HG03520 (cell line): ENCODE measurements around the gene OR2T34.
A peak's percentile ranks its signal among the peaks of the same experiment; 100 is the strongest.
"Not testable (repeated sequence)": the region's sequence is repeated elsewhere in the genome, so short reads cannot be mapped to it uniquely, and the experiment has no call there.

Source experiments
- ATAC-seq: cut with Tn5 transposase; IDR thresholded peaks from one replicate; pipeline ENCODE4 v1.9.1; 2021; ENCODE audit warnings: mild to moderate bottlenecking, moderate library complexity; ENCODE audit not compliant: unreplicated experiment

OR2T34 gene, protein sequence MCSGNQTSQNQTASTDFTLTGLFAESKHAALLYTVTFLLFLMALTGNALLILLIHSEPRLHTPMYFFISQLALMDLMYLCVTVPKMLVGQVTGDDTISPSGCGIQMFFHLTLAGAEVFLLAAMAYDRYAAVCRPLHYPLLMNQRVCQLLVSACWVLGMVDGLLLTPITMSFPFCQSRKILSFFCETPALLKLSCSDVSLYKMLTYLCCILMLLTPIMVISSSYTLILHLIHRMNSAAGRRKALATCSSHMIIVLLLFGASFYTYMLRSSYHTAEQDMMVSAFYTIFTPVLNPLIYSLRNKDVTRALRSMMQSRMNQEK

DNA sequence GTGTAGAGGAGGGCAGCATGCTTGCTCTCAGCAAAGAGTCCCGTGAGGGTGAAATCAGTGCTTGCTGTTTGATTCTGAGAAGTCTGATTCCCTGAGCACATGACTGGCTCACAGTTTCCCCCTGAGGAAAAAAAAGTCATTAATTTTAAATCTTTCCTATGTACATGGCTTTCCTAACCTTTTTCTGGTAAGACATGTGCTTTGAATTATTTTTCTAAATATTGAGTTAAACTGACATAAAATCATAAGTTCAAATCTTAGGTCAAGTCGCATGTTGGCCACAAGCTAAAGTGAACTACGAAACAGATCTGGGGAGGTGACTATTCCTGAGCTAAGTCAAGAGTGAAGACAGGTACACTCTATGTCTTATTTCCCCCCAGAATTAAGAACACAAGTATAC lies at the start of gene OR2T34:
TSS of gene OR2T34 (minus strand) at position 101 of the 400 bp plus-strand sequence. CDS start at position 101, 0 bp downstream.
- not testable (repeated sequence) for ATAC-seq

DNA sequence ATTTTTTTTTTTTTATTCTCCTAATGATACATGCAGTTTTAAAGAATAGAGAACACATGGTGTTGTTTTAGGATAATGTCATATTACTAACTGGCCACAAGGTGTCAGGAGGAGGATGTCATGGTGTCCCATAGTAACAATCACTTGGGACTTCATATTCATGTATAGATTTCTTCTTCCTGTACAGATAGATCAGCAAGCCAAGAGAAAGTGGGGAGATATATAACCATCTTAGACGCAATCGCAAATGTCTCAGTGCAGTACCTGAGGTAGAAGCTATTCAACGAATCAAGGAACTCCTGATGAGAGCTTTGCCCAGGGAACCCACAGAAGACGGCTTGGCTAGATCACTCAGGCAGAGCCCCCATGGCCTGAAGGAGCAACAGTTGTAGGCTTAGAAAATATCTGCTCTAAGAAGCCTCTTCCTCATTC lies 48.0 kb upstream of the OR2T34 start:
- ATAC-seq, result peak; percentile 92

DNA sequence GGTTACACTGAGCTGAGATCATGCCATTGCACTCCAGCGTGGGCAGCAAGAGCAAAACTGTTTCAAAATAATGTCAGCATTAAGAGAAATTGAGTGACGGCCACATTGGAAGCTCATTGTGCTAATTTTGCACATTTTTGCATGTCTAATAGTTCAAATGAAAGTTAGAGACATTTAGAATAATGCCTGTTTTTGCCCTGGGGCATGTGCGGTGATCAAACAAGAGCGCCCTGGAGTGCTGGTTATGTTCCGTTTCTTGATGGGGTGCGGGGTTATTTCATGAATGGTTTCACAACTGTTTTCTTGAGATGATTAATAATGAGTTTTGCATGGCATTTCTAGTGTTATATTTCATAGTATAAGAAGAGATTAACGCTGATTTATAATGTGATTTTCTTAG lies 47.2 kb upstream of the OR2T34 start:
- no peak for ATAC-seq

DNA sequence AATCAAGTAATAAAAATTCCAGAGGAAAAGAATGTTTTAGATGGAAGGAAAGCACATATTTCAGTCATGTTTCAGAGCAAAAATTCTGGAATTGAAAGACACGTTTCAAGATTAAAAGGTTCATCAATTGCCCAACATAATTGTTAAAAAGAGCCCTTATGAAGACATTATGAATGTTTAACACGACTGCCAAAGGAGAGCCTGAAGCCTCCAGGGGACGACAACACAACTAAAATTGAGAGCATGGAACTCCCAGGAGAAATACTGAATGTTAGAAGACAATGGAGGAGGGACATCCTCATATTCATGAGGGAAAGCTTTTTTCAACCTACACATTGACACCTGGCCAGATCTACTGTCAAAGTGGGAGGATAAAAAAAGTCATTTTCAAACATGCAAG lies 44.3 kb upstream of the OR2T34 start:
- no peak for ATAC-seq

DNA sequence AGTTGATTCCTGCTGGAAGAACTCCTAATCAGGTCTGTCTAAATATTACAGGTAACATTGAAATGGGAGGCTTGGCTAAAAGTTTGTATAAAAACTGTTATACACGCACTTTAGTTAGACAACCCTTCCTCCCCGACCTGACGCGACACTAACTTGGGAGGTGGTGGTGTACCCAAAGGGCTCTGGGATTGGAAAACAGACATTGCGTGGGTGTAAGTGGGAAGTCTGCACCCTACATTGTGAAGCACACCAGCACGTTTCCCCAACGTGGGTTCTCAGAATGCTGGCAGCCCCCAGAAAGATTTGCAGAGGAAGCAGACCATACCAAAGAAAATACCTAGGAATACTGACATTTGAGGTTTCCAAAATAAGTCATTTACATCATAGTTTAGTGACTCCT lies 43.6 kb upstream of the OR2T34 start:
- ATAC-seq, result no peak

DNA sequence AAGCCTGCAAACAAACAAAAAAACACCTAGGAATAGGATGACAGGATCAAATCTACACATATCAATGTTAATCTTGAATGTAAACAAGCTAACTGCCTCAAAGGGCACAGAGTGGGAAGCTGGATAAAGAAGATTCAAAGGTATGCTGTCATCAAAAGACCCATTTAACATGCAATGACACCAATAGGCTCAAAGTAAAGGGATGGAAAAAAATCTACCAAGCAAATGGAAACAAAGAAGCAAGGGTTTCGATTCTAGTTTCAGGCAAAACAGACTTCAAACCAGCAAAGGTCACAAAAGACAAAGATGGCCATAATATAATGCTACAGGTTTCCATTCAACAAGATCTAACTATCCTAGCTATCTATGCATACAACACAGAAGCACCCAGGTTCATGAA lies 39.2 kb upstream of the OR2T34 start:
- no peak for ATAC-seq

DNA sequence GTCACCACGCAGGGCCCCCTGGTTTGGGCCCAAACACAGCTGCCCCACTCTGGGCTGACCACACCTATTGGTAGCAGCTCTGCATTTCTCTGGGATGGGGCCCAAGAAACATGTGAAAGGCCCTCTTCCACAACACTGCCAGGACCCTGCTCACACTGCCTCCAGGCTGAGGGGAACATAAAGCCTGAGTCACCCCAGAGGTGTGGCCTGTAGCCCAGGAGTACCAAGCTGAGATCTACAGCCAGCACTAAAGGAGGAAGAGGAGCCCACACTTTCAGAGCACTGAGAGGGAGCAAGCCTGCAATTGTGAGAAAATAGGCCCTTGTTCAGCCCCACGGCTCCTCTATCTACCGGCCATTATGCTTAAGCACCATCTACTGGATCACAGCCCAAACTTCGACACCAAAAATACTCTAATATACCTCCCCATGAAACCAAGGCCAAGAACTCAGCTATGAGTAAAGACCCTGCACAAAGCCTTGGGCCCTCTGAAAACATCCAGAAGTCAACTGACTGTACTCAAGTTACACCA lies 37.4 kb upstream of the OR2T34 start:
- no peak for ATAC-seq

DNA sequence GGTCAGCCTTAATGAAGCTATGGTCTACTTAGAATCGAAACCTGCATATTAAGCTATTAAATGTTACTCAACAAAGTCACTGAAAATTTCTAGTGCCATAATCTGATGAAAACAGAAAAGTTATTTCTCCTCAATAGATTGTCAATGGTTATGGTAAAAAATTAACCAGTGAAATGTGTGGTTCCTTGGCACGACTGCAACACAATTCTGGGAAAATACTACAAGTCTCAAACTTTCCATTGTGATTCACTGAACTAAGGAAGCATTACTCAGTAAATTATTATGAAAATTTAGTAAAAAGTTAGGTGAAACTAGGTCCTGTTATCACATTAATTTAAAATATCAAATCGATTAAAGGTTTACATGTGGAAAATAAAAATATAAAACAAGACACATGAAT lies 35.7 kb upstream of the OR2T34 start:
- no peak for ATAC-seq

DNA sequence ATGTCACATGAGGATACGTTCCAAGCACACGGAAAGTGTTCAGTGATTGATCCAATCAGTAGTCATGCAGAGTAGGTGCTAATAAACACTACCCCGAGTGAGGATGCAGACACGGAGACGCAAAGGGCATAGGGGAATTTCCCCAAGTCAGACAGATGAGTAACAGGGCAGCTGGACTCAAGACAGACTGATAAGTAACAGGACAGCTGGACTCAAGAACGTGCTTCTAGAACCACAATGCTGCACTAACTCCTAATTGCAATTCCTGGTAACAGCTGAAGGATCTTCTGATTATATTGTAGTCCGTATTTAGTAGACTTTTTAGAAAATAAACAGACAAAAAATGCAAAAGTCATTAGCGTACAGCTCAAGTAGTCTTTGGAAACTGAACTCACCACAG lies 24.8 kb upstream of the OR2T34 start:
- ATAC-seq, result no peak

DNA sequence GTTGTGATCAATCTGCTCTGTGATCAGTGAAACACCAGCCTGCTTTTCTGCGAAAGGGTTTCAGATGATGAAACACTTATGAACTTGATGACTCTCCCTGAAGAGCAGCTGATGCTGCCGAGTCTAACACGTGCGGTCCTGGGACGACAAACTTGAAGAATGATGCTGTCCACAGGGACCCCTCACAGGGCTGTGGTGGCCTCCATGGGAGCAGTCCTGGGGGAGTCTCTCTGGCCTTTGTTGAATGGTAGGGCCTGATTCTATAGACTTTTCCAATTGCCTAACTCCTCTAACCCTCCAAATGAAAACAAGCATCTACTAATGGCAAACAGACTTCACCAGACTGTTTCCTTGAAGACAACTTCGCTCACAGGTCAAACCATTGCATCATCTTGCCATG lies 23.0 kb upstream of the OR2T34 start, which contains the start of gene OR2T10:
TSS of gene OR2T10 (minus strand) at position 112 of the 400 bp plus-strand sequence. CDS start 3,932 bp downstream, outside the sequence.
- ATAC-seq, result no peak

DNA sequence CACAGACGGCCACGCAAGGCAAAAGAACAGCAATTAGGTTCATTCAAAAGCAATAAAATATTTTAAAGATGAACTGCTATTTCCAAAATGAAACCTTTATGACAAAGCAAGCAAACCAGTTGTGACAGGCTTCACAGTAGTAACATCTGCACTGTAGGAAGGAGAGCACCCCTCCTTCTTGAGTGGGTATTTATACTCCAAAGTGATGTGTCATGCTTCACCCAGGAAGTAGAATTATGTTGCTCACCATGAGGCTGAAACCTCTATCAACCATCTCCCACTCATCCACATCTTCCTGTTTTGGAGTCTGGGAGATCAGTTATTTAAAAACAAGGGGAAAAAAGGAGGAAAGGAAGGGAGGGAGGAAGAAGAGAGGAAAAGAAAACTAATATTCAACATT lies 22.1 kb upstream of the OR2T34 start:
- ATAC-seq, result no peak

DNA sequence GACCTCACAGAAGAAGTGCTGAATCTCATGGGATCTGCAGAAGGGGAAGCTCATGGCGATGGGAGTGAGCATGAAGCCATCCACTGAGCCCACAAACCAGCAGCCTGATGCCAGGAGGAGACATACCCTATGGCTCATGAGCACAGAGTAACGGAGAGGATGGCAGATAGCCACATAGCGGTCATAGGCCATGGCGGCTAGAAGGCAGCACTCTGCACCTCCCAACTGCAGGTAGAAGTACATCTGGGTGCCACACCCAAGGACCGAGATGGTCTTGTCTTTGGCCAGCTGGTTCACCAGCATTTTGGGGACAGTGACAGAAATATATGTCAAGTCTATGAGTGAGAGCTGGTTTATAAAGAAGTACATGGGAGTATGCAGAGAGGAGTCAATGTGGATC lies 18.7 kb upstream of the OR2T34 start:
- ATAC-seq, result no peak

DNA sequence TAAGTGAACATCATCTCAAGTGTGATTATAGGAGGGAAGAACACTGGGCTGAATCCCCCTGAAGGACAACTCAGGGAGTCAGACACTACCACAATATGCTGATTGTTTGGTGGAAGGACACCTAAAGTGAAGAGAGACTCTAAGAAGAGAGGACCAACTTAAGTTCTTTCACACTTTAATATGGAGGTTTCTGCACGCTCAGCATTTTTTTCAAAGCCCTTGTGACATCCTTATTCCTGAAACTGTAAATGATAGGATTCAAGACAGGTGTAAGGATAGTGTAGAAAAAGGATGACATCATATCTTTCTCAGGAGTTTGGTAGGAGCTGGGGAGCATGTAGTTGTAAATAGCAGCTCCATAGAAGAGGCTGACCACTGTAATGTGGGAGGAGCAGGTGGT lies 18.1 kb upstream of the OR2T34 start:
- ATAC-seq, result no peak

DNA sequence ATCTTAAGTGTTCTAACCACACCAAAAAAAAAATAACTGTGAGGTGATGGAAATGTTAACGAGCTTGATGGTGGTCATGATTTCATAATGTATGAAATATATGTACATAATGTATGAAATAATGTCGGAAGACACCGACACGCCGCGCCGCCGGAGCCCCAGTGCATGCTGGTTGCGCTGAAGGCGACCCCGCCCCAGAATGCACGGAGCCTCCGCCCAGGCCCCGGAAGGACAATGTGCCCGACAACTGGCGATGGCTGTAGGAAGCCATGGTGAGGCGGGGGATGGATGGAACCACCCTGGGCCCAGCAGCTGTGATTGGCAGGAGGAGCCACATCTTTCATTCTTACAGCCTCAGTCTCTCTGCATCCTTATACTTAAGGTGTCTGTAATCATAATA lies 15.5 kb upstream of the OR2T34 start:
- no peak for ATAC-seq

DNA sequence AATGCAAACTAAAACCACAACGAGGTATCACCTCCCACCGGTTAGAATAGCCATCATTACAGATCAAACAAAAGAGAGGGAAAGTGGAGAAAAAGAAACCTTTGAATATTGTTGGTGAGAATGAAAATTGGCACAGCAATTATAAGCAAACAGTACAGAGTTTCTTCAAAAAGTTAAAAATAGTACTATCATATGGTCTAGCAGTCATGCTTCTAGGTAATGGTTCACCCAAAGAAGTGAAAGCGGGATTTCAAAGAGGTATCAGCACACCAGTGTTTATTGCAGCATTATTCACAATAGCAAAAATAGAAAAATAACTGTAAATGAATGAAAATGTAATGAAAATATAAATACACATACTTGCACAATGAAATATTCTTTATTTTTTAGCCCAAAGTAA lies 14.8 kb upstream of the OR2T34 start:
- no peak for ATAC-seq

DNA sequence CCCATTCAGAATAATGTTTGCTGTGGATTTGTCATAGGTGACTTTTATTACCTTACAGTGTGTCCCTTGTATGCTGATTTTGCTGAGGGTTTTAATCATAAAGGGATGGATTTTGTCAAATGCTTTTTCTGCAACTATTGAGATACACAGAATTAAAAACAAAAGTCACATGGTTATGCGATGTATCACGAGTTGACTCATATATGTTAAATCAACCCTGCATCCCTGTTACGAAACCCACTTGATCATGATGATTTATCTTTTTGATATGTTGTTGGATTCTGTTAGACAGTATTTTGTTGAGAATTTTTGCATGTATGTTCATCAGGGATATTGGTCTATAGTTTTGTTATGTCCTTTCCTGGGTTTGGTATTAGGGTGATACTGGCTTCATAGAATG lies 10.7 kb upstream of the OR2T34 start:
- ATAC-seq, result no peak

DNA sequence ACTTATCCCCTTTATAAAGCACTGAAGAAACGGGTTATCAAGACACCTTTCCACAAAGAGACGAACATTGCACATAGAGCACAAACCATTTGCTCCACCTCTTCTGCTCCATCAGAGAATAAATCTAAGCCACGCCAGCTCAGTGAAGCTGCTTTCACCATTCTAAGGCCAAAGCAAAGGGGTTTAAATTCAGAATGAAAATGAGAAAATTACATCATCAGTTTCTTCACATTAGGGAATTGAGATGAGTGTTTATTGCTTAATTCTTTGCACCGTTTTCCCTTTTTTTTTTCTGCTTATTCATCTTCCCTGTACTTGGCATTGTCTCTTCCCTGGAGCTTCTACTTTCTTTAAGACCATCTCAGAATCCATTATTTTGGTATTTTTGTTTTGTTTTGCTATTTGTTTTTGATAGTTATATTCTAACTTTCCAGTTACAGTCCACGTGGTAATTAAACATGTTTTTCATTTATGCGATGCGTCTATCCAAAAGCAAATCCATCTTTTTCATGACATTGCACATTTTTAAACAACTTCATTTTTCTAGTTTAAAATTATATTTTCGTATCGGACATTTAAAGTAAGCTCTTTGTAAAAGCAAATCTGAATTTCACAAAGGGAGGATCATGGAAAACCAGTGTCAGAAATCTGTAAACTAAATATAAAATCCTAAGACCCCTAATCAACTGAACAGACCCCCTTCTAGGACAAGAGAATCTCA lies 1.9 kb upstream of the OR2T34 start:
- ATAC-seq, result no peak

DNA sequence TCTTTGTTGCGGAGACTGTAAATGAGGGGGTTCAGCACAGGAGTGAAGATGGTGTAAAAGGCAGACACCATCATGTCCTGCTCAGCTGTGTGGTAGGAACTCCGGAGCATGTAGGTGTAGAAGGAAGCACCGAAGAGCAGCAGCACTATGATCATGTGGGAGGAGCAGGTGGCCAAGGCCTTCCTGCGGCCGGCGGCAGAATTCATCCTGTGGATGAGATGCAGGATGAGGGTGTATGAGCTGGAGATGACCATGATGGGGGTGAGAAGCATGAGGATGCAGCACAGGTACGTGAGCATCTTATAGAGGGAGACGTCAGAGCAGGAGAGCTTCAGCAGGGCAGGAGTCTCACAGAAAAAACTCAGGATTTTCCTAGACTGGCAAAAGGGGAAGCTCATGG lies 701 bp downstream of the OR2T34 start:
- not testable (repeated sequence) for ATAC-seq

DNA sequence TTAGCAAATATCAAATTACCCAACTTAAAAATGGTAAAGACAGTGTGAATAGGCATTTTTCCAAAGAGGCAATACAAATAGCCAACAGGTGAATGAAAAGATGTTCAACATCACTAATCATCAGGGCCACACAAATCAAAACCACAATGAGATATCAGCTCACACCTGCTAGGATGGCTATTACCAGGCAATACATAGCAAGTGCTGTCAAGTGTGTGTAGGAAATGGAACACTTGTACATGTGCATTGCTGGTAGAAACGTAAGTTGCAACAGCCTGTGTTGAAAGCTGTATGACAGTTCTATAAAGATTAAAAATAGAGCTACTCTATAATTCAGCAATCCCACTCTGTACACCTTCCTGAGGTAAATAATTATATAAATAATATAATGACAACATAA lies 2.5 kb downstream of the OR2T34 start:
- ATAC-seq, result not testable (repeated sequence)

DNA sequence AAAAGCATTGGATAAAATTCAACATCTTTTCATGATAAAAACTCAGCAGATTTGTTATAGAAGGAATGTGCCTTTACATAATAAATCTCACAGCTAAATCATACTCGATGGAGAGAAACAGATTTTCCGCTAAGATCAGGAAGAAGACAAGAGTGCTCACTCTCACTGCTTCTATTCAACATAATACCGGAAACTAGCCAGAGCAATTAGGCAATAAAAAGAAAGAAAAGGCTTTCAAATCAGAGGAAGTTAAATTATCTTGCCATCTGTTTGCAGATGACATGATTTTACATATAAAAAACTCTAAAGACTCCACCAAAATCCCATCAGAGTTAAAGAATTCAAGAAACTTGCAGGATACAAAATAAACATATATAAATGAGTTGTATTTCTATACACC lies 3.7 kb downstream of the OR2T34 start:
- ATAC-seq, result not testable (repeated sequence)

DNA sequence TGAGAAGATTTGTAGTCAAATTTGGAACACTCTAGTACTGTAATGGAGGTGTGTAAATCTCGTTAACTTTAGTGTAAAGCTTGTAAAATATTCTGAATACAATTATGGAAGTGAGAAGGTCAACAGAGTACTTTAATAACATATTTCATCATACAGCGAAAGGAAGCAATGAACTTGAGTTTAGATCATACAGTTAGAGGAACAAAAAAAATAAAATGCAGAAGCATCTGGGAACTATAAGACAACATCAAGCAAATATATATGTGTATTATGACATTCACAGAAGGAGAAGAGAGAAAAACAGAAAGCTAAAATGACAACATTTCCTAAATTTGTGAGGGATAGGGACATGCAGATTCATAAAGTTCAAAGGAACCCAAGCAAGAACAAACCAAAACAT lies 5.5 kb downstream of the OR2T34 start:
- not testable (repeated sequence) for ATAC-seq
